Muscle layer of colon (tissue), 2 donors: ENCODE data around the gene RUNX1.

Source experiments
- H3K27ac ChIP-seq: one replicate; pipeline ENCODE4 v1.7.0; 2013; ENCODE audit warnings: low read depth, mild to moderate bottlenecking, low read length, moderate library complexity
- H3K27me3 ChIP-seq, 2 donors: one replicate each; pipeline ENCODE4 v1.7.0; 2013; ENCODE audit warnings: low read length in 2 of 2, mild to moderate bottlenecking in 2 of 2; ENCODE audit not compliant: insufficient read depth in 2 of 2, control insufficient read depth in 1 of 2
- H3K36me3 ChIP-seq: one replicate; pipeline ENCODE4 v1.7.0; 2013; ENCODE audit warnings: mild to moderate bottlenecking, low read length; ENCODE audit not compliant: insufficient read depth
- H3K4me1 ChIP-seq: one replicate; pipeline ENCODE4 v1.7.0; 2013; ENCODE audit warnings: mild to moderate bottlenecking, low read length; ENCODE audit not compliant: insufficient read depth
- H3K4me3 ChIP-seq, 2 donors: one replicate each; pipeline ENCODE4 v1.7.0; 2013; ENCODE audit warnings: low read length in 2 of 2, low read depth in 1 of 2, mild to moderate bottlenecking in 1 of 2, moderate library complexity in 1 of 2
- H3K9ac ChIP-seq: one replicate; pipeline ENCODE4 v1.7.0; 2013; ENCODE audit warnings: low read length
- H3K9me3 ChIP-seq: one replicate; pipeline ENCODE4 v1.7.0; 2013; ENCODE audit warnings: mild to moderate bottlenecking, low read length
- donor health status: abdominal sarcoma.
- donor health status: Adenocarcinoma of cecum.

The RUNX1 gene

DNA sequence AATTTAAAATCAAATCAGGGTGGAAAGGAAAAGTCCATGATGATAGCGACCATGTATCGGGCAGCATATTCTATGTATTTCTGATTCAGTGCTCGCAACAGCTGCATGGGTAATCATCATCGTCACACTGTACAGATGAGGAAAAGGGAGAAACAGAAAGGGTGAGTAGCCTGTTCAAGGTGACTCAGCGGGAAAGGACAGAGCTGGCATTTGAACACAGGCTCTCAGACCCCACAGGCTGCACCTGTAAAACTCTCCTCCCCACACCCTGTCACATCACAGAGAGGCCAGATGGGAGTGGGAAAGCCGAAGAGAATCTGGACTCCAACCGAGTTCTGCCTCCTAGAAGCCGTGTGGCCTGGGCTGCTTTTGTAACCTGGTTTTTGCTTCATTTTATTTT, 14.0 kb downstream of the RUNX1 start:
- no peaks in the 10 kb centered on the region for H3K9me3 ChIP-seq
- H3K27ac ChIP-seq: no peak overlapping the region
- no peaks in the 10 kb centered on the region for H3K27me3 ChIP-seq
- no peaks in the 10 kb centered on the region for H3K4me1 ChIP-seq
- H3K4me3 ChIP-seq: no peak overlapping the region
- H3K9ac ChIP-seq: no peak overlapping the region
- H3K36me3 ChIP-seq: no peaks in the 10 kb centered on the region

DNA sequence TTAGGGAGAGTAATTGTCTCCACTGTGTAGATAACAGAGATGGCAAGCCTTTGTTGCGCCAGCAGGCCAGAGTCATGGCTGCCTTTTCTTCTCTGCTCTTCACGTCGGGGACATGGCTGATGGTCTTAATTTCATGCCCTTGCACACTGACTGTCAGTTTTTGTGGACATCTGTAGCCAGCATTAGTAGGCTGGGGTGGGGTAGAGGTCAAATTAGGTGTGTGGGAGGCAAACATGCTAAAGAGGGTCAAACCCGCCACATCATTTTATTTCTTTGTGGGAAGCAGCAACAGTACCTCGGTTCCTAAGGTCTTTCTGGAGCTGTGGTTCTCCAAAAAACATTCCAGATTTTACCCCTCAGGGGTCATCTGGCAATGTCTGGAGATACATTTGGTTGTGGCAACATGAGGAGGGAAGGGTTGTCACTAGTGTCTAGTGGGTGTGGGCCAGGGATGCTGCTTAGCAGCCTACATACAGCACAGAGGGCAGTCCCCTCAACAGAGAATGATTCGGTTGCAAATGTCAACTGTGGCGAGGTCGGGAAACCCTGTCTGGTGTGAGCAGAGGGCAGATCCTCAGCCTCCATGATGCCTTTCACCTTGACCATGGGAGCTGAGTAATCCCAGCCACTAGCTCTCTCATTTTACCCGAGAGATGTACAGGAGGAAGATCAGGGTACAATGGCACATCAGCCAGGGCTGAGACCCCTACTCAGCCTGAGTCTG, 14.7 kb downstream of the RUNX1 start:
- H3K4me1 ChIP-seq: no peaks in the 10 kb centered on the region
- no peak overlapping the region for H3K9ac ChIP-seq
- H3K4me3 ChIP-seq: no peak overlapping the region
- no peaks in the 10 kb centered on the region for H3K9me3 ChIP-seq
- H3K27ac ChIP-seq: no peak overlapping the region
- H3K36me3 ChIP-seq: no peaks in the 10 kb centered on the region
- no peaks in the 10 kb centered on the region for H3K27me3 ChIP-seq

- H3K4me1 ChIP-seq: no peaks in the 10 kb centered on the region
- no peaks in the 10 kb centered on the region for H3K36me3 ChIP-seq
- no peak overlapping the region for H3K4me3 ChIP-seq
- no peak overlapping the region for H3K27ac ChIP-seq
- no peak overlapping the region for H3K9ac ChIP-seq
- H3K9me3 ChIP-seq: no peaks in the 10 kb centered on the region
- H3K27me3 ChIP-seq: no peaks in the 10 kb centered on the region
These were observed 16.4 kb downstream of the RUNX1 start for GRCh38 chr21:35032474-35033263.

DNA sequence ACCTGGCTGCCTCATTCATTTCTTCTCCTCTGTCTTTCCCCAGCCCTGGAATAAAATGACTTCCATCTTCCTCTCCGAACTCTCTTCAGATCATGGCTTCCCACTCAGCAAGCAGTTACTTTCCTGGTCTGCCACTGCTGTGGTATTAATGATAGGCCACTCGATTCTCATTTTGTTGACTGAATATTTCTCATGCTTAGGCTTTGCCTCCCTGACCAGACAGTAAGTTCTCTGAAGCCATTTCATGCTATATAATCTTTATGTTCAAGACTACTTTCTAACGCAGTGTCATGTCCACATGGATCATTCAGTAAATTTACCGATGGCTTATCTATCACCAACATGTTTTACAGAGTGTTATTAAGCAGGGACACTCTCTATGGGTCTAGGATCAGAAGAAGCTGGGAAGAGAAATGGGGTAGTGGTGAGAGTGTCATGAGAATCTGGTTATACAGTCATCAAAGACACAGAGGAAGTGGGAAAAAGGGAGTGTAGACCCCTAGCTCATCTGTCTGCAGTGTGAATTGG, 20.6 kb downstream of the RUNX1 start:
- H3K36me3 ChIP-seq: no peaks in the 10 kb centered on the region
- no peaks in the 10 kb centered on the region for H3K4me1 ChIP-seq
- H3K9me3 ChIP-seq: no peaks in the 10 kb centered on the region
- no peaks in the 10 kb centered on the region for H3K27me3 ChIP-seq
- no peak overlapping the region for H3K4me3 ChIP-seq
- no peak overlapping the region for H3K9ac ChIP-seq
- H3K27ac ChIP-seq: no peak overlapping the region

GRCh38 chr21:35027563-35028450, 21.3 kb downstream of the RUNX1 start:
- Histone ChIP-seq H3K9ac (no peak overlapping the region), H3K4me1 (no peaks in the 10 kb centered on the region), H3K9me3 (no peaks in the 10 kb centered on the region), H3K27me3 (no peaks in the 10 kb centered on the region), H3K4me3 (no peak overlapping the region), H3K36me3 (no peaks in the 10 kb centered on the region), H3K27ac (no peak overlapping the region)

DNA sequence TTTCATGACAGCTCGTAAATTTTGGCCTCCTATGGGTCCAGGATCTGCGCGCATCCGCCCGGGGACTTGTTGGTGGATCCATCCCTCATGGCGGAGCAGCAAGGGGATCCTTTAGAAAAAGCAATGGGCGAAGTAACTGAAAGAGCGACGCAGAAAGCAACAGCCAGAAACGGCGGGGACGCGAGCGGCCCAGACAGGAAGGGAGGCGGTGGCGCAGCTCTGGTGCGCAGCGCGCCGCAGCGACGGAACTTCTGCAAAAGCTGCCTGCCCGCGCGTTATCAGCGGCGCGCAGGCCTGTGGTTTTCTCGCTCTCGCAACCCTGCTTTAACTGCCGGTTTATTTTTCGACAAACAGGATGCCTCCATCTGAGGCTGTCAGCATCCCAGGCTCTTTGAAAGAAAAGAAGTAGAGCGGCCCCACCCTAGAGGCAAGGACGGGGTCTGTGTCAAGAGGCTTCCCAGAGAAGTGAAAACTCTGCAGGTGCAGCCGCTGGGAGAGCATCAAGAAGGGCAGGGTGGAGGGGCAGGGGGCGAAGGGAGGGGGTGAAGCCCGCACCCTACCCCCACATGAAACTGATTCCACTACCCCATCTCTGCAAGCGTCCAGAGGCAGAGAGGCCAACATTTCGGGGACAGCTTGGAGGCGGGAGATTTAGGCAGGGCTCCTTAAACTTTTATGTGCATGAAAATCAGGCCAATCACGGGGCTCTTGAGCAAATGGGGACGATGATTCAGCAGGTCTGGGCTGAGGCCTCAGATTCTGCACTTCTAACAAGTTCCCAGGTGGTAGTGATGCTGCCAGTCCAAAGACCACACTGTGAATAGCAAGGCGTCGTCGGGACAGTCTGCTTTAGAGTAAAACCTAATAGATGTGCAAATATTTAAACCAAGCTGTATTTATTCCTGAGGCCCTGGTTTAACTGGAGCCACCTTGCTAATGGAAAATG, 22.2 kb downstream of the RUNX1 start:
- Histone ChIP-seq H3K9ac (no peak overlapping the region), H3K4me1 (peaks cover 5% of the 10 kb centered on the region), H3K27ac (no peak overlapping the region), H3K4me3 (no peak overlapping the region), H3K9me3 (no peaks in the 10 kb centered on the region), H3K36me3 (no peaks in the 10 kb centered on the region), H3K27me3 (no peaks in the 10 kb centered on the region)

DNA sequence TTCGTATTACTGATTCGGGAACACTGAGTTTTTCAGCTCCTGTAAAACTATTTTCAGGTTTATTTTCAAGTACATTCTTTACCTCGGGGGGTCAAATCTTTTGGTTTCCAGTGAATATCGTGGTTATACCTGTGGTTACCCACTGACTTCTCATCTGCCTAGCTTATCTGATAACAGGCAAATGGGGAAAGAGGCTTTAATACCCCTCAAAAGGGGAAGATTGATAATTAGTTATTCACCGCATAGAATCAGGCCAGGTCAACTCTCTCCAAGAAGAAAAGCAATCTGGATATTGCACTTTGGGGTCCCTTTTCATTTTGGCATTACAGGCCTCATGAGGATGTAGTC, 23.0 kb downstream of the RUNX1 start:
- Histone ChIP-seq H3K36me3 (no peaks in the 10 kb centered on the region), H3K9ac (no peak overlapping the region), H3K9me3 (no peaks in the 10 kb centered on the region), H3K27ac (no peak overlapping the region), H3K27me3 (no peaks in the 10 kb centered on the region), H3K4me3 (no peak overlapping the region), H3K4me1 (peaks cover 11% of the 10 kb centered on the region)

- Histone ChIP-seq H3K4me3 (no peak overlapping the region), H3K36me3 (no peaks in the 10 kb centered on the region), H3K4me1 (peaks cover 17% of the 10 kb centered on the region), H3K27me3 (no peaks in the 10 kb centered on the region), H3K9ac (no peak overlapping the region), H3K9me3 (no peaks in the 10 kb centered on the region), H3K27ac (no peak overlapping the region)
These were observed 23.6 kb downstream of the RUNX1 start for GRCh38 chr21:35025206-35026152.

DNA sequence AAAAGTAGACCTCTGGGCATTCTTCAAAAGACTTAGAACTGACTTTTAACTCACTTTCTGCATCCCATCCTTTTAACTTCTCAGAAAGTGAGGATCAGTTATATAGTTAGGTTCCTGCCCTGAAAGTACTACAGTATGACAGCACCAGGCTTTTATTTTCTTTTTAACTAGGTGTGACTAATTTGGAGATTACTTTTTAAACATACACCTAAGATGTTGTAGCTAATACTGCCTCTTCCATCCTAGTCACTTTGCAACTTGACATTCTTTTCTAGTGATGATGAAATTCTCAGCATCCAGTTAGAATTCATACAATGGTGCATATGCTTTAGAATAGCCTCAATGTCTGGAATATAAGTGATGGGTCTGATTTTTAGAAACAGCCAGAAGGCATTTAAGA, 24.6 kb downstream of the RUNX1 start:
- H3K27me3 ChIP-seq: no peaks in the 10 kb centered on the region
- no peaks in the 10 kb centered on the region for H3K9me3 ChIP-seq
- no peaks in the 10 kb centered on the region for H3K36me3 ChIP-seq
- peaks cover 20% of the 10 kb centered on the region for H3K4me1 ChIP-seq
- H3K27ac ChIP-seq: no peak overlapping the region
- no peak overlapping the region for H3K9ac ChIP-seq
- no peak overlapping the region for H3K4me3 ChIP-seq

GRCh38 chr21:35024071-35024420, 25.1 kb downstream of the RUNX1 start:
- no peak overlapping the region for H3K27ac ChIP-seq
- H3K9ac ChIP-seq: no peak overlapping the region
- no peaks in the 10 kb centered on the region for H3K27me3 ChIP-seq
- H3K9me3 ChIP-seq: no peaks in the 10 kb centered on the region
- no peaks in the 10 kb centered on the region for H3K36me3 ChIP-seq
- no peak overlapping the region for H3K4me3 ChIP-seq
- peaks cover 20% of the 10 kb centered on the region for H3K4me1 ChIP-seq
